GDM1 (cell line): ENCODE data around the gene TMPRSS15.

ENCODE experiments used
- DNase-seq: peaks from one replicate; lab custom pipeline; 2025; lab: John Stamatoyannopoulos, UW

Gene TMPRSS15

DNA sequence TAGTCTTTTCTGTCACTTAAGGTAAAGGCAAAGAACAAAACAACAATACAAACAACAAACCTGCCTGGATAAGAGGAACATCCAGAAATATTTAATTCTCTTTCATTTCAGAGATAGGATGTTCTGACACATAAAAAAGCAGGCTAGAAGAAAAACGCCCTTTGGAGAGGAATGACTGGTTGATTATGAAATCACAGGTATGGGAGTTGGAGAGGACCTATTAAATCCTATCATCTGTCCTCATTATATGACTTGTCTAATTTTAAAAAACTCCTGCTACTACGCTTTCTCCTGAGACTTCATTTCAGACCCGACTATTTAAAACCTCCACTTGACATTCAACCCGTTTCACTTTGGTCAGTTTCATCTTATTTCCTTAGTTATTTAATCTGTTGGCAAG is 54.1 kb downstream of the TMPRSS15 start:
- no peak for DNase-seq

- no peak for DNase-seq
Measured at GRCh38 chr21:18340387-18340942, 63.1 kb downstream of the TMPRSS15 start.

GRCh38 chr21:18335651-18336236 is 67.8 kb downstream of the TMPRSS15 start:
- no peak for DNase-seq

DNA sequence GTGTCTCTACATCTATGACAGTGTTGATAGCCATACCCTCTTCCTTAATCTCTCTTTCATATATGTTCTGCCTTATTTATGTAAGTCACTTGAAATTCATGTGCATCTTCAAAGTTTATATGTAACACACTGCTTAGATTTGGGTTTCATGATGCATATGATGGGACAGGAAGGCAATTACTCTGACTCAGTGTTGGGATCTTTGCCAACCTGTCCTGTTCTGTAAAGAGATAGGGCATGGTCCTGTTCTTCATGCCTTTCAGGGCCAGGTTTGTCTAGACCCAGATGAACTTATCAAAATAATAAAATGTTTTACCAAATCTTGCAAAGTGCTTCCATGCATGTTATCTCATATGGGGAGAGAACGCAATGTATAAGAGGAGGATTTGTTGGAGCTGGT is 69.5 kb downstream of the TMPRSS15 start:
- DNase-seq: no peak

- no peak for DNase-seq
Measured at GRCh38 chr21:18318156-18318555, 85.4 kb downstream of the TMPRSS15 start.

DNA sequence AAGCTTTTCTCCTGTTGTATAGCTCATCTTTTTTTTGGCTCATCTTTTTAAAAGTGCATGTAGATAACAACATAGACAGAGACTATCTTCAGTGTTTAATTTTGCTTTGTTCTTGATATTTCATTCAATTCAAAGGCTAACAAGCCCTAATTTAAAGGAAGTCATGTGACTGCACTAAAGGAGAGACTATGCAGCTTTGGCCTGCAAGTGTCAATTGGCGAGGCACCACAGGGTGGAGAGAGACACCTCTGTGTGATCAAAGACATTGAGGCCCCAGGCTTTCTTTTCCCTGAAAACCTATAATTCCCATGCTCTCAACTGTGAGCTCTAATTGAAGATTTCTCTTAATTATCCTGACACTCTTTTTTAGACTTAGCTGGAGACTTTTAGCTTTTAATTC is 105.4 kb downstream of the TMPRSS15 start:
- DNase-seq: no peak

GRCh38 chr21:18294100-18294499 is 109.5 kb downstream of the TMPRSS15 start:
- no peak for DNase-seq

DNA sequence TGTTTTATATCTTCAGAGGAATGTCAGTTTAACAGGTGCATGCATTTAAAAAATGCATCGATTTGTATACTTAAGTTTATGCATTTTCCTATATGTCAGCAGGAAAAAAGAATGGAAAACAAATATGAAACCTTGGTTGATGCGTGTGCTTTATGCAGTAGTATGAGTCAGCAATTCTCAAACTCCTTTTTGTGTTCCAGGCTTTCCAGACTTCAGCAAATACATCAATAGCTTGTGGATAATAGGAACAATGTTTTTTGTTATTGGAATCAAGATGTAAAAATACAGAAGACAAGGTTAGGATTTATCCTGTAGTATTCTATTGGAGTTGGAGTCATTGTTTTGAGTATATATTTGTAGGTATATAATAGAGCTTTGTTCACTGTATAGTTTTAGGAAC is 113.7 kb downstream of the TMPRSS15 start:
- no peak for DNase-seq

GRCh38 chr21:18285379-18285778 is 118.2 kb downstream of the TMPRSS15 start:
- no peak for DNase-seq

DNA sequence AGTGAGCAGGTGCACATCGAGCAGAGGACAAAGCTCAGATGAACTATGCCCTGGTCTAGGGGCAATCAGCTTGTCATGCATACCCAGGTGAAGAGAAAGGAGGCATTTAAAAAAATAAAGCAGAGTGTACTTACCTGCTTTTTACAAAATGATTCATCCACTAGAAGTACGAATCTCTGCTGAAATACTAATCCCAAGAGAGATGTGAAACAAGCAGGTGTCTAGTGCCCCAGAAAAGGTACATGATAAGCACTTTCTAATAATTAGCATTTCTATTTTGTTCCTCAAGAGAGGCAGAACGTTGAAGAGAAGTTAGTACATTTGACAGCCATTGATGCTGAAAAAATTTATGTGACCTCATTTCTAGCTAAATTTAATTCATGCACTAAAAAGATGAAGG is 127.8 kb downstream of the TMPRSS15 start:
- DNase-seq: no peak

DNA sequence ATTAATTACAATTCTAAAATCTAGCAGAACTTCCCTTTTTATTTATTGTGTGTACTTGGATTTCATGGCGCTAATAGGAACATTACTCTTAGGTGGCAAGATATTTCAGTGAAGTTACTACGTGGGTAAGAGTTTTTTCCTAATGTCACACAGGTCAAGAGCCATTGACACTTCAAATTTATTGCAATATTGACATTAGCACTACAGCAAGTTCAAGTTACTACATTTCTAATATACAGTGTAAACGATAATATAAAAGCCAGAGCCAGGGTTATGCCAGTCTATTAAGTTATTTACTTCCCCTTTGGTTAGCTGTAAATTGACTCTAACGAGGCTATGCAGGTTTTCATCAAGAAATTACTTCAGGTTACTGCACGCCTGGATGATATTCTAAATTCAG is 129.2 kb downstream of the TMPRSS15 start:
- DNase-seq: no peak

- DNase-seq: no peak
Measured at GRCh38 chr21:18273400-18273799, 130.2 kb downstream of the TMPRSS15 start.

DNA sequence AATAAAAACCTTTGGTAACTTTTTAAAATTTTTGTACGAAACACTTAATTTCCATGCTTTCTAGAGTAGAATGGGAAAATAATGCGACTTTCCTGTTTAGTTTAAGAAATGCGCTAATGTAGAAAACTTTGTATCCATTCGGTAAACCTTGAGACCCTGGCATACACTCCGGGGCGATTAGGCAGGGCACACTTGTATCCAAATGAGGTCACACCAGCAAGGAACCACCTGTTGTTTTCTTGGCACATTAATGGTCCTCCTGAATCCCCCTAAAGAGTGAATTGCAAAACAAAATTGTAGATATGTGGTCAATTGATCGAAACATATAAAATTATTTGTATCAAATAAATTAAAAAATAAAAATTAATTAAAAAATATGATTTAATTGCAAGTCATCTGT is 133.7 kb downstream of the TMPRSS15 start:
- DNase-seq: no peak

- no peak for DNase-seq
Measured at GRCh38 chr21:18268906-18269305, 134.7 kb downstream of the TMPRSS15 start.

DNA sequence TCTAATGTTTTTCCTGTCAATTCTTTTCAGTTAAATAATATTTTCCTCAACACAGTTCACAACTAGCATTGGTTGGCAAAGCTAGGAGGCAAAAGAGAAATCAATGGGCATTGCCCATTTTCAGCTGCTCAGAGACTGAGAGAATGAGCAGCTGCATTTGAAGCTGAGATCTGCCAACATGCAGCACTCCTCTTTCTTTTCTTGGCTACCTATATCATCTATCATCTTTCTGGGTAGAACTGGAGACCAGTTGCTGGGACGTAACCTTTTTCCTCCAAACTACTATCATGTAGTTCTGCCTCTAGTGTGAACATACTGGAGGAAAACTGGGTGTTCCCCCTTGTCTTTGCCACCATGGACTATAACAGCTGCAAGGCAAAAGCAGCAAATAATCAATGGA is 136.1 kb downstream of the TMPRSS15 start:
- DNase-seq: no peak

GRCh38 chr21:18265944-18266343 is 137.6 kb downstream of the TMPRSS15 start:
- DNase-seq: no peak

DNA sequence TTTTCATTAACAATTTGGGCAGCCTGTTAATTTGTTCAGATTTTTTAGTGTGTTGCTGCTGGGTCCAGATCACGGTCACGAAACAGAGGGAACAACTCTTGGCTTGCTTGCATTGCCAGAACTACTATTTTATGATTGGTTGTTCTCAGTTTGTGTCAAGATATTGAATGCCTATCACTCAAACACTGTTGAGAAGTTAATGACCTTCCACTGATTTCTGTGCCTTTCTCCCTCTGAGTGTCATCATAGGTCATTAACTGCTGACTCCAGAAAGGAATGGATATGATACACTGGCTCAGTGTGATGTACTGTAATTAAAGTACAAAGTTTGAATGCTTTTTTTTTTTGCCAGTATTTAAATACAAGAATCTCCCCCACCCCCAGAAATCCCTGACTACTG is 149.8 kb downstream of the TMPRSS15 start:
- DNase-seq: no peak

DNA sequence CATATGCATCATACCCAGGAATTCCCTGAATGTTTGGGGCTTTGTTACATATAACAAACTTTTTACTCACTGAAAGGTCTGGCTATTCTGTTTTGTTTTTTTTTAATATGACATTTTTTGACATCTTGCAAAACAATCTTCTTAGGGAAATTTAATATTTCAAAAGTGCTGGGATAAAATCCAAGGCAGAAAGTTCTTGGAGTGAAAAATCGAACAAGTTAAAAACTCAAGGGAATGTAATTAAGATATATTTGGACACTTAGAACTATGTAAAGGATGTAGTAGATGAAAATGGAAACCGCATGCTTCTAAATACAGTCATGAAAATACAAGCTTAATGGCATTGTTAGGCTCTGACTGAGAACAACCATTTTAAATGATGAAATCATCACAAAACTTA is 150.4 kb downstream of the TMPRSS15 start:
- DNase-seq: no peak

DNA sequence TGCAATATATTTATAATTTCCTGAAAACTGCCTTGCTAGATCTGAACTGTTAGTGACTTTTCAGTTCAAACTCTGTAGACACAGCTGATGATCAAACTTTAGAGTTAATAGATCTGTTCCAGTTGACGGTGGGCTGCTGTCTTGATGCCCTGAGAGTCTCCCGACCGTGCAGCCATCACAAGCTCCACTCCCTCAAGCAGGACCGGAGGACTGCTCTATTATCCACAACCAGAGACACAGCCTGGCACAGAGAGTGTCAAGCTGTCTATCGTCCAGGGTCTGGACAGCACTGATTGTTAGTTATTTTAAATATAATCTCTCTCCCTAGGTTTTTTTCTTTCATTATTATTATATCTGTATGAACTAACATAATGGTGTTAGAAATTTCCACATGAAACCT is 150.9 kb downstream of the TMPRSS15 start:
- DNase-seq: no peak

GRCh38 chr21:18252256-18252655 is 151.3 kb downstream of the TMPRSS15 start:
- DNase-seq: no peak

- DNase-seq: no peak
Measured at GRCh38 chr21:18251065-18251464, 152.5 kb downstream of the TMPRSS15 start.

DNA sequence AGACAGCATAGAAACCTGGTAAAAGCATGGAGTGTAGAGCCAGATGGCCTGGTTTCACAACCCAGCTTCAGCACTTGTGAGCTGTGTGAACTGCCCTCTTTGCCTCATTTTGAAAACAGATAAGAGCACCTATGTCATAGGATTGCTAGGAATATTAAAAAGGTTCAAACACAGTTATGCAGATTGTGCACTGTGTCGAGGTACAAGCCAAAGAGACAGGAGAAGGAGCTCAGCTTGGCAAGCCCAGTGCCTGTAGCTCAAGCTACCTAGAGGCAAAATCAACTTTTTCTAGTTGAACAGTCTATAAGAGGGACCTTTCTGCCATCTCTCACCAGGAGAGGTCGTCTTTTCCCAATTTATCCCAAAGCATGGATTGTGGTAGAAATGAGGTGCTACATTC is 153.9 kb downstream of the TMPRSS15 start:
- DNase-seq: no peak

DNA sequence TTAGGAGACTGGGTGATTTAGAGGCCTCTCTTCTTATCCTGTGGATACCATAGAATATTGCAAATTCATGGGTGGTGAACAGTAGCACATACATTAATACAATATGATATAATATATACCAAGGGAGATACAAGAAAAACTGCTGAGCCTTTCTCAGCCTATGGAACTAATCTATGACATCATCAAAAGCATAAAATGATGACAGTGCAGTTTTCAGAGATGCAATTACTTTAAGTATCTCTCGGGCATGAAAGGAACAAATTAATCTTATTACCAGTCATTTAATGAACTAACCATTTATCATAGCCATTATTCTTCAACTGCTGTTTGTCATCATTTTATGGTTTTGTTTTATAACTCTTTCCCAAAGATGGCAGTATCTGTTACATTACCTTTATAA is 155.4 kb downstream of the TMPRSS15 start:
- DNase-seq: no peak

- no peak for DNase-seq
Measured at GRCh38 chr21:18245464-18245967, 158.1 kb downstream of the TMPRSS15 start.
